Occipital lobe (tissue), 2 donors: ENCODE measurements around the gene OSBPL1A. TPM values are rescaled to one million over a fixed set of nuclear protein-coding genes. Genes with fewer than 3 reads are reported as not detected.

Source experiments
- DNase-seq: peaks from one replicate; lab custom pipeline; 2025; lab: John Stamatoyannopoulos, UW
- total RNA-seq: library from RNA; depleted of rRNA; stranded (reverse); fragments of >200 nt; gene quantifications from one replicate; pipeline ENCODE4 v1.2.3, GENCODE V29; 2014

The OSBPL1A gene
- total RNA-seq, 1 donor from 2014 or later = 63.9 TPM

DNA sequence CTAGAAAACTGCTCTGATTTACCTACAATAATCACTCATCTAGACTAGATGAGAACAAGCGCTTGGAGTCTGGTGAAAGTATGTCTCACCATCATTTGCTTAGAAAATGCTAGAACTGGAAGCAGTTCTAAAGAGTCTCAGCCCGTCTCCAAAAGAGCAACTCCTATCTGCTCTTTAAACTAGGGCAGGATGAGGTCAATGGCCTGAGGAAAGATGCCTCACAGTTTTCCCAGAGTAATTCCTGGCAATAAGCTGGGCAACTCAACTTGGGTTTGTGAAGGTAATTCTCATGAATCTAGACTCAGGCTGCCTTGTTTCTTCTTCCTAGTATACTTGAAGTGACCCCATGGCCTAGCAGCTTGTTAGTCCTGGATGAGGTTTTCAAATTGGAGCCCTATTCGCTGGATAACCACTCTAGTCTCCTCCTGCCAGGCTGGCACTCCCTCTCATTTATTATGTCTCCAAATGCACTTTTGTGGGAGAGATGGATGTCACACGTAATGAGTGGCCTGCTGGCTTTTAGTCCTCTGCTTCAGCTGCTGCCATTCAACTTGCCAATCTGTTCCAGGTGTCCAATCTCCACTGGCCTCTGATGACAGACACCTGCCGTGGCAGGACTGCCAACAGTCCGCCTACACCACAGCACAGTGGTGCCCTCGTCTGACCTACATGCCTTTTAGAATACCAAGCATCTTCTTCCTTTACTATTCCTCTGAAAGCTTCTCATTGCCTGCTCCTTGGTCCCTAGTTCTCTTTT is 177.9 kb downstream of the OSBPL1A start:
- no peak for DNase-seq

DNA sequence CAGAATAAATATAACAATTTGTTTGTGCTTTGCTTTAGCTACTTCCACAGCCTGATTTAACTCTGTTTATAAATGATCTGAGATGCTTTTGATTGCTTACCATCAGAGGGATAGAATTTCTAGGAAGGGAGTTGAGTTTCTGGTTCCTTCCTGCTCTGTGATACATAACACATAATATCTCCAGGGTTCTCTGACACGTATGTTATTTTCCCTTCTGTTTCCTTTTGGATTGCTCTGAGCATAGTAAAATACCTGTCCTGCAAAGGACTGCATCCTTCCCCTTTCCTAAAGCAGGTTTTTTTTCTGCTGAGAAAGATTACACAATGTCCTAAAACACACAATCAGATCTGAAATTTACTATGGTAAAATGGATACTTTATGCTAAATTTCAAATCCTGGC is 182.7 kb downstream of the OSBPL1A start:
- no peak for DNase-seq

DNA sequence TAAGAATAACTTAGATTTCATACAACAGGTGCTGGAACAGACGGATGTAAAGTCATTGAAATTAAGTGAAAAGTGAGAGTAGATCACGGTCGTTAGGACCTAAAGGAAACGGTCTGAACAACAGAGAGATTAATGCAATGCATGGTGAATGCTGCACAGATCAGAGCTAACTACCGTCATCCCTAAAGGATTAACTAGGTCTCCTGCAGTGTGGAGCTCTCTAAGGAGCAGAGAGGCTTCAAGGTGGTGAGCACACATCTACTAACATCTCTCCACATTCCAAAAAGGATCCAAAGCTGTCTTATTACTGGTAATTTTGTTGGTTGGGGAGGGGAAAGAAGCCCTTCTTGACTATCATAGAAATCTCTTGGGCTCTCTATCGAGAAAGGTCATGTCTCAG is 183.5 kb downstream of the OSBPL1A start:
- no peak for DNase-seq

DNA sequence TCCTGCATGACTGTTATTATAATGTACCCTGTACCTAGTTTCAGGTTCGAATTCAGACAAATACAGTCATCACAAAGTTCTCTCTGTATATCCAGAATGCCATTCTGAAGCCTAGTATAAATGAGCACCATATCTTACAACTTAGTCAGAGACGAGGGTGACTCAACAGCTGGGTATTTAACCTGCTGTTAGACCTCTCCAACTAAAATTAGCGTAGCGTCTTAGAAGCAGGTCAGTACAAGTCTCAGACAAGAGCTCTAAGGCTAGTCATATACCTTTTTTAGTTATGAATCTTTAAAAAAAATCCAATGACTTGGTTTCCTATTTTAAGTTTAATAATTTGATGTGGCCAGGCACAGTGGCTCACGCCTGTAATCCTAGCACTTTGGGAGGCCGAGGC is 184.7 kb downstream of the OSBPL1A start:
- DNase-seq = no peak

DNA sequence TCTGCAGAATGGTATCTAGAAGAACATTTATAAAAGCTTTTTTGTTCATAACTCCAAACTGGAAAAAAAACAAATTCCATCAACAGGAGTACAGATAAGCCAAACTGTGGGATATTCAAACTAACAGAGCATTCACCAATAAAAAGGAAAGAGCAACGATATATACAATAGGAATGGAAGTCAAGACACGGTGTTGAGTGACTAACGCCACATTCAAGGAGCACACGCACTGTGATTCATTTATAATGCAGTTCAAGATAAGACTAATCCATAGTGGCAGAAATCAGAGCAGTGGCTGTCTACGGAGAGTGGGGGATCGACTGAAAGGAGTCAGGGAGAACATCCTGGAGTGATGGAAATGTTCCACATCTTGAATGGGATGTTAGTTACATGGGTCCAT is 188.1 kb downstream of the OSBPL1A start:
- DNase-seq = no peak

DNA sequence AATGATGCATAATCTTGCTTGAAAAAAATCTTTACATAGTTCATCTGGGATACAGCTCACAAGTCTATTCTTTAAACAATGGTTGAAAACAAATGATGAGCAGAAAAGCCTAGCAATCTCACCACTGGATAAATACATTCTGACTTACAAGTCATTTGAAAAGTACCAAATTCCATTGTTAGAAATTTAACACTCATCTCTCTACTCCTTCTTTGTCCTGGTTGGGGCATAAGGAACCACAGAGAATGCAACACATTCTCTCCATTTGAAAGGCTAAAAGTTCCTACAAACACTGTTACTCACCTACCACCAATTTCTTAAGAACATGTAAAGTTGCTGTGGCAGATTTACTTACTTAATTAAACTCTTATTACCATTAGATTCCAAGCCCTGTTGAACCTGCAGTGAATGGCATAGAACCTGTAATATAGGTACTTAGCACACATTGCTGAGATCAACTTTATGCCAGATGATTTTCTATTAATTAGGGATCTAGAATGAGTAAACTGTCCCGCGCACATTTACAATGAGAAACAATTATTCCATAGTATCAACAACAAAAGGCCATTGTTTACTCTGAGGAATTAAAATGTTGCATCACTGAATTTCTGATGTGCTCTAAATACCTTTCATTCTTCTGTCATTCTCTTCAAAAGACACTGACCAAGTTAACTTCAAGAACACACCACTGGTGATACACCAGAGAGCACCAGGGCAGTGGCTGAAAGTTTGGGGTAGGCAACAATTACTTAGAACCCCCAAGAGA is 189.2 kb downstream of the OSBPL1A start:
- DNase-seq = no peak

DNA sequence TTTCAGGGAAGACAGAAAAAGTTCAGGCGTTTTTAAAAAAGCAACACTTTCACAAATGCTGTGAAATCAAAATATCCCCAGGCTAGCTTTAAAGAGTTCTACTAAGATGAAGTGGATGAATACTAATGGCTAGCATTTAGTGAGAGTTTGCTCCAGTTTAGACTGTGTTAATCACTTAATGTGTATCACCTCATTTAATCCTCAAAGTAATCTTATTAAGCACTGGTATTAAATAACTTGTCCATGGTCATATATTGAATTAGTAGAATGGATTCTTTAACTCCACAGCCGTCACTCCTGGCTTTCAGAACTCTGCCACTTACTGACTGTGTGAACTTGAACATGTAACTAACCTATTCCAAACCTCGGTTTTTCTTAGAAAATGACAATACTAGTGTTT is 192.7 kb downstream of the OSBPL1A start:
- no peak for DNase-seq

DNA sequence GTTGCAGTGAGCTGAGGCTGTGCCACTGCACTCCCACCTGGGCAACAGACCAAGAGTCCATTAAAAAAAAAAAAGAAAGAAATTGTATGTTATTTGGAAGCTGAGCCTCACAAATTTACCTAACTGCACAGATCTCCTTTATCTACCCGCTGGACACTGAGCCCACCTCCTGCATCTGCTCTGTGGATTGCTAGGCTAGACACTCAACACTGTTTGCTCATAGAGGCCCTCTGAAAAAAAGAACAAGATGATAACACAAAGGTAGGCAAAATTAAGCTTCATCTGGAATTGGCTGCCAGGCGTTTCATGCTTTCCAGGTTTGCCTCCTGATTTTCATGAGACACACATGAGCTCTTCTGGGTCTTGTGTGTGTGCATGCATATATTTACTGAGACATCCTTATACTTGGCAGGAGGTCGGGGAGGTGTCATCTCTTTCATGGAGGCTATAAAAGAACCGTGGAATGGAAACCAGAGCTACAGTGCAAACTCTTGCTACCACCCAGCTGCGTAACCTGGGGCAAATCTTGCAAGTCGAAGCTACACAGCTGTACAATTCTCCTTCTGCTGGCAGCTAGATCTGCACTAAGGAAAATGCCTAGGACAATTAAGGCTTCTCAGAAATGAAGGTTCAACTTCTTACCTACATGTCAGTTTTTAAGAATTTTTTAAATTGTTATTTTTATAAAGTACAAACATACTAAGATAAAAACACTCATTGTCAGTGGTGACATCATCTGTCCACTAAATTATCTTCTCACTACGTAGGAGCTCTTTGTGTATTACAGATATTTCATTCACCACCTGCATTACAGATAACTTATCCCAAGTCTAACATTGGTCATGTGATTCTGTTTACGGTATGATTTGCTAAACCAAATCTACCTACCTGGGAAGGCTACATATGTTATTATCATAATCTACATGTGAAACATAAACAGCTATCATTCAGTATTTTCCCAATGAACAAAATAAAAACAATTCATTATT is 195.6 kb downstream of the OSBPL1A start:
- DNase-seq = no peak

DNA sequence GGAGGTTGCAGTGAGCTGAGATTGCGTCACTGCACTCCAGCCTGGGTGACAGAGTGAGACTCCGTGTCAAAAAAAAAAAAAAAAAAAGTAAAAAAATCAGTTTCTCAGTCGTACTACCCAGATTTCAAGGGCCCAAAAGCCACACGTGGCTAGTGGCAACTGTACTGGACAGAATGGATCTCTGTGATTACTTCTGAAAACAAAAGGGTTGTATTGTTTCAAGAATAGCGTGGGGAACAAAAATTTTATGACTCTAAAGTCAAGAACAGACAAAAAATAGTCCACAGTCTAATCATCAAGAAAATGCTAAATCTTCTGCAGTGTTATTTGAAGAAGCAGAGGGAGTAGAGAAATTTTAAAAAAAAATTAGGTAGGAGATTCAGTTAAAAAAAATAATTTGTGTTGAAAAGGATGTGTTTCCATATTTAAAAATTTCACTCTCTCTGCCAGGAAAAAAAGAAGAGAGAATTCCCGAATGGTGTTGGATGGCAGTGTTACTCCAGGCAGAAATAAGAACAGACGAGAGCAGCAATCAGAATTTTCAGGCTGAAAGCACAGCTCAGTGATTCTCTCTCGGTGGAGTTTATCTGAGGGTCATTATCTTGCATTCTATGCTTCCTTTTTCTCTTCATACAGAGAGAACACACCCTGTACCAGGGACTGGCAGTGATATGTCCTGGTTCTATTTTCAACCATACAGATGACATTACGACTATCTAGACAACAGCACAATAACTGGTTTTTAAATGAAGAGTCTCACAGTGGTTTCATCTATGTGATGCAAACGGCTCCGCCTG is 196.9 kb downstream of the OSBPL1A start:
- no peak for DNase-seq

DNA sequence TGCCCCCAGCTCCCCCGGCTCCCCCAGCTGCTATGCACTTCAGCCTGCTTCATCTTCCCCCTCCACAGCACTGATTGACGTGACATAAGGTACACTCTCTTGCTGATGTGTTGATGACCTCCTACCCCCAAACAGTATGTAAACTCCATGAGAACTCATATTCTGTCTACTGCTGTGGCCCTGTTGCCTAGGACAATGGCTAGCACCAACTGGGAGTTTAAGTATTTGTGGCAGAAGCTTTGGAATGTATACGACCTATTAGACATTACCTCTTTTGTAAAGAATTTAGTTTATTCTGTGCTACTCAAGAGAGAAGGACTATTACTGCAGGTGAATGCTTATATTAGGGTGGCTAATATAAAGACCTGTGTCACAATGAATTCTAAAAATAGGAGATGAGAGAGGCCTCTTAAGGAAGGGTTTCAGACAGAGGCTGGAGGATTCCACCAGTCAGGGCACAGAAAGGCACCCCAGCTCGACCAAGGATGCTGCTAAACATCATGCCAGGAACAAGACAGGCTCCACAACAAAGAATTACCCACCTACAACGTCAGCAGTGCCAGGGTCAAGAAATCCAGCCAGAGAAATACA is 198.2 kb downstream of the OSBPL1A start:
- no peak for DNase-seq

DNA sequence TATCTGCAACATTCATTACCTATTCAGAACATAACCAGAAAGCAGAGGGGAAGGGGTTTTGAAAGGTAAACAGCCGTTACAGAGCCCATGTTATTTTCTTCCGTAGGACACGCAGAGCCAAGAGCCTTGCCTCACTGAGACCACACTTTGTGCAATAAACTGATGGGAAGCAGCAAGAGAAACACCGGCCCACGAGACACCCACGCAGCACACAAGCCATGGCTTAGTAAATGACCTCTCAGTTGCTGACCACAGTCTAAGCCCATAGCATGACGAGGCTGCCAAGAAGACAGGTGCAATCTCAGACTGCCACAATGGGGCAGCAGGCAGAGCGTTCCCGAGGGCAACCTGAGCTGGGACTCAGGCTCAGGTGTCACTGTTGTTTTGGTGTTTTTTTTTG is 199.2 kb downstream of the OSBPL1A start:
- no peak for DNase-seq

DNA sequence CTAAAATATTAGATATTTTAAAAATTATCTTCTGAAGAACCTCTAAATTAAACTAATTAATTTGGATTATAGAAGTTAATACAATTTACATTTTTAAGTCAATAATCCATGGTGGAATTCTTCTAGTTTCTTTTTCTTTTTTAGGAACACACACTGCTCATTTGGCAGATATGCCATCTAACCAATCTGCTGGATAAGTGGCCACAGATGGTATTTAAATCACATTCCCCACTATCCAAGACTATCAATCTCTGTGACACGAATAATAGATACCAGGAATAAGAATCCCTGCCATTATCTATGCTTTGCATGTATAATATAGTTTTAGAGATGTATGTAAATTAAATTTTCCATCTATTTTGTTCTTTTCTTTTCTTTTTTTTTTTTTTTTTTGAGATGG is 200.2 kb downstream of the OSBPL1A start:
- DNase-seq = no peak

DNA sequence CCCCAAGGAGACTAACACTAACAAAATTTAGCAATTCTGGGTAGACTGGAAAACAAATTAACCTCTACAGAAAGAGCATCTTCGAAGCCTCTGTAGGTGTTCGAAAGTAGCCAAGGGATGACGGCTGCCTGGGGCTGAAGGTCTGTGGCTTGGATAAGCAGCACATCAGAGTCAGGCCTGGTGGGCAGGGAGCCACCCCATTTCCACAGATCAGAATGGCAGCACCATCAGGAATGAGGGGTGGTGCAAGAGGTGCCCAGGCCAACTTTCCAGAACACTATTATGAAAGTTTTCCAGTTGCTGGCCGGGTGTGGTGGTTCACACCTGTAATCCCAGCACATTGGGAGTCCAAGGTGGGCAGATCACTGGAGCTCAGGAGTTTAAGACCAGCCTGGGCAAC is 200.9 kb downstream of the OSBPL1A start:
- DNase-seq = no peak

DNA sequence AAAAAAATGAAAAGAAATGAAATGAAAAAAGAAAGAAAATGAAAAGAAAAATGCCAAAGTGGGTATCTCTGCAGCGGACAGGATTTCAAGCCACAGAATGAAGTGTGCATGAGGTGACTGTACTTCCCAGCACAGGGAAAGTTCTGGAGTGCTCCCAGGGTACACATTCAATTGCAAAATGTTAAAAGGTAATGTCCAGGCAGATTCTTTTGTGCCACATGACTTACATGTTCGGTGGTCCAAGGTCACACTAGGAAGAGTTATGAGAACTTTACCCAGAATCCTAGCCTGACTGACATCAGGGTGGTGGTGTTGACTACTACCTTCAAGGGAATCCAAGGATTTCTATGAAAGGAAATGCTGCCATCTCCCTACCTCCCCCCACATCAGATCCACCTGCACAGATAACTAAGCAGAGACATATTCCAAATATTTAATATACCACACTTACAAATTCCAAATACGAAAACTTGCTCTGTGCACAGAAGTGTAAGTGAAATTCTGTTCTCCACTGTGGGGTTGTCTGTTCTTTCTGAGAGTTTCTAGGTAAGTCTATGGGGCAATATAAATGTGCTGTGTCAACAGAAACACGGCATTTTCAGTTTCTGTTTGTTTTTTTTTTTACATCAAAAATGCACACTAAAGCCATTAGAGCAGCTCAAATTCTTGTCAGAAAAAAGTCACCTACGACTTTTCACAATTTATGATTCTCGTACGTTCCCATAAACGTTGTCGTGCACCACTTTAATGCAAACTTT is 202.1 kb downstream of the OSBPL1A start:
- no peak for DNase-seq

DNA sequence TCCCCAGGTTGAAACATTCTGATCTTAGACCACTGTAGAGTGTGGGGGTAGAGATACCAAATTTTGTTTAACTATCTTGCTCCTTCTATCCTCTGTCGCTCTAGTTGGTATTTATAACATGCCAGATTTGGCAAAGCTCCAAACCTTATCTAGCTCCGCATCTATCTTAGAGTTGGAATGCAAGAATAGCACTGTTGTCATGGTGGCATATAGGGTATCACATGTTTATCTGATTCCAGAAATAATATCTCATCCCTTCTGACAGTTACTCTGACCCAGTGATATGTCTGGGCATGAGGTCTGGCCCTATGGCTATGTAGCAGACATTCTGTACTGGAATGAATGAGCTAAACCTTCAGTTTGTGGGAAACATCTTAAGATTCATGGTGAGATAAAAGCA is 207.0 kb downstream of the OSBPL1A start:
- no peak for DNase-seq

DNA sequence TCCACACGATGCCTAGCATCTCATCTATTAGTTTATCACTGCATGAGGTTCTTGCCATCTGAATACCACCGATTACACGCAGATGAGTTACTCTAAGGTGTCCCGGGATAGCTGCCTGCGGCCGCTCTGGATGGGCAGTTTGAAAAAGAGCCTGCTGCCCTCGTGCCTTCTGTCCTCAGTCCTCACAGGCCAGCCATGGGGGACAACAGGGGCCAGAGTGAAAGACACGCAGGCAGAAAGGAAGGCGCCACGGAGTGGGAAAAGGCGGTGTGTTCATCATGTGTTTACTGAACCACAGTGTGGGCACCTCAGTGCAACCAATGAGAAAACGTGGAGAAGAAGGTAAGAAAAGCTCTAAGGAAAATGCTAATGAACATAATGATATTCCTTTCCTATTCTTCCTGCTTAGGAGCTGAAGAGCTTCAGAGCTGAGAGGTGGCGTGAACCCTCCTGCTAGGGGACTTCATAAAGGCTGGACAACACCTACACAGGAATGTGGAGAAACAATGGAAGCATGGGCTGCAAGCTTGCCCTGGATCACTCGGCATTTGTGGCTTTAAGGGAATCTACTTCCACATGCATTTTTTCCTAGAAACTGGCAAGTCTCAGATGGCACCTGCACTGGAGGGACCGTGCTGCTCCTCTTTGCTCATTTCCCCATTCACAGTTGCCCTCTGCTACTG is 207.8 kb downstream of the OSBPL1A start:
- DNase-seq = no peak

DNA sequence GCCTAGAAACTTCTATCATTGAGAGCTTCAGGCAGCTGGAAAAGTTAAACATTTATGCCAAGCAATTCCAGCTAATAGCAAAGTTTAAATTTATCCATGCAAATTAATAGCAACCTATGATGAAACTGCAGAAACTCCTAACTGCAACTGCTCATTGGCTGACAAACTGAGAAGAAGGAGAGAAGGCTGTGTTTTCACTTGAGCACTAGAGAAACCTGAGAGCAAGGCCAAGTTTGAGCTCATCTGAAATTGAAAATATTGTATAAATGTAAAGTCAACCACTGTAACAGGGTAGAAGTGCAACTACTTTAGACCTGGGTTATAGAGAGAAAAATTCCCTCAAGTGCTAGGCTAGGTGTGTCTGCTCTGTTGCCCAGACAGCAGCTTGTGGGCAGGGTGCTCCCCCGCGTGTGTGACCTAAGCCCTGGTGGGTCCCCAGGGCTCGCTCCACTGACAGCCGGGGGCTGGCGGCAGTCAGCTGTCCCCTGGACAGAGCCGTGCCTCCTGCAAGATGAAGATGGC is 208.6 kb downstream of the OSBPL1A start:
- DNase-seq = no peak

DNA sequence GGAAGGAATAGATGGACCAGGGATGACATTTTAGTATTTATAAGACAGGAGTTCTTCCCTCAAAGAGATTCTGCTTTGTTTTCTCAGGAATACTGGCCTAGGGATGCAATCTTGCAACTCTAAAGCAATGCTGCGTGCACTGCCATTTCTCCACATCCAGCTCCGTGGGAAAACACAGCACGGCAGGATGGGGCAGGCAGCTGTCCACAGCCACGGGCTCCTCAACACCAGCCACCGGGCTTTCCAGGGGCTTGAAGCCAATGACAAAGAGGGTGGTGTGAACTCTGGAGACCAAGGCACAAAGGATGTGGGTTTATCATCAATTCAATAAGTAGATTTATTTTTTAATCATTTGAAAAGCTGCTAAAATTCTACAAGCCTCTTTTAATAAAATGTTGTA is 209.5 kb downstream of the OSBPL1A start:
- DNase-seq = no peak

DNA sequence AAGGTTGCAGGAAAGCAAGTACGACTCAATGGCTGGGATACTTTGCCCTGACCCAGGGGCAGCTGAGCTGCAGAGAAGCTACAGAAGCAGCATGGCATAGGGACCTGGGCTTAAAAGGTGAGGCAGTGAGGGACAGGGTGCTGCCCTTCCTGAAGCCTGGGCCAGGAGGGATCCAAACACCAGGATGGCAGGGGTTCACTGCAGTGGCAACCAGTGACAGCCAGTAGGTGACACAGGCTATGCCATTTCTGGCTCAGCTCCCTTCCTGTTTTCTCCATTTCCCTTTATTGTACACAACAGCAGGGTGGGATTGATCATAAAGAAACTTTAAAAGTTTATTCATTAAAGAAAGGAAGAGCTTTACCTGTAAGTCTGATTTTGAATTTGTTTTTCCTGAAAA is 209.9 kb downstream of the OSBPL1A start:
- DNase-seq = no peak
